ENCODE data around the gene SATL1.
A peak's percentile ranks its signal among the peaks of the same experiment; 100 is the strongest.
"Not testable (repeated sequence)": the region's sequence is repeated elsewhere in the genome, so short reads cannot be mapped to it uniquely, and the experiment has no call there.

Gene SATL1

GRCh38 chrX:85108165-85108564 lies 135.4 kb downstream of the SATL1 start:
- DNase-seq (ENCODE audit: low read depth in 2 of 2): no peak

GRCh38 chrX:85107407-85107806 lies 136.2 kb downstream of the SATL1 start:
- DNase-seq (ENCODE audit: low read depth in 2 of 2): no peak

DNA sequence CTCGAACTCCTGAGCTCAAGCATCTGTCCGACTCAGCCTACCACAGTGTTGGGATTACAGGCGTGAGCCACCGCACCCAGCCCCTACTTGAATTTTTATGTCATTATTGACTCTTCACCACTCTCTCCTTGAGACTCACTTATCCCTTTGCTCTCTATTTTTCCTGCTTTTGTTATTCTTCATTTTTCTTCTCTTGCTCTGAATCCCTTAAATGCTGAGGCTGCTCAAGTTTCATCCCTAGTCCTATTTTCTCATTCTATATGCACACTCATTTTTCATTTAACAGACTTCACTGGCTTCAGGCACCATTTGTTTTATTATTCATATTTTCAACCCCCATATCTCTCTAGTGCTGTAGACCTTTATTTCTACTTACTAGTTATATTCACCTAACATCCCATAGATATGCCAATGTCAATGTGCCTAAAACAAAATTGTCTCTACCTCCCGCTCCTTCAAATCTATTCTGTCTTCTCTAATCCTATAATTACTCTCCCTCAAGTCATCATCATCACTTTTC lies 154.2 kb downstream of the SATL1 start:
- DNase-seq (ENCODE audit: low read depth in 2 of 2): no peak

GRCh38 chrX:85084770-85085393 lies 158.7 kb downstream of the SATL1 start:
- peak in 1 of 2 experiments; percentile 3 for DNase-seq (ENCODE audit: low read depth in 2 of 2)

DNA sequence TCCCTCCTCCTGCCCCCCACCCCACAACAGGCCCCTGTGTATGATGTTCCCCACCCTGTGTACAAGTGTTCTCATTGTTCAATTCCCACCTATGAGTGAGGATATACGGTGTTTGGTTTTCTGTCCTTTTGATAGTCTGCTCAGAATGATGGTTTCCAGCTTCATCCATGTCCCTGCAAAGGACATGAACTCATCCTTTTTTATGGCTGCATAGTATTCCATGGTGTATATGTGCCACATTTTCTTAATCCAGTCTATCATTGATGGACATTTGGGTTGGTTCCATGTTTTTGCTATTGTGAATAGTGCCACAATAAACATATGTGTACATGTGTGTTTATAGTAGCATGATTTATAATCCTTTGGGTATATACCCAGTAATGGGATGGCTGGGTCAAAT lies 166.3 kb downstream of the SATL1 start:
- not testable (repeated sequence) for DNase-seq (ENCODE audit: low read depth in 2 of 2)

GRCh38 chrX:85065512-85066198 lies 177.9 kb downstream of the SATL1 start:
- DNase-seq (ENCODE audit: low read depth in 2 of 2): no peak

DNA sequence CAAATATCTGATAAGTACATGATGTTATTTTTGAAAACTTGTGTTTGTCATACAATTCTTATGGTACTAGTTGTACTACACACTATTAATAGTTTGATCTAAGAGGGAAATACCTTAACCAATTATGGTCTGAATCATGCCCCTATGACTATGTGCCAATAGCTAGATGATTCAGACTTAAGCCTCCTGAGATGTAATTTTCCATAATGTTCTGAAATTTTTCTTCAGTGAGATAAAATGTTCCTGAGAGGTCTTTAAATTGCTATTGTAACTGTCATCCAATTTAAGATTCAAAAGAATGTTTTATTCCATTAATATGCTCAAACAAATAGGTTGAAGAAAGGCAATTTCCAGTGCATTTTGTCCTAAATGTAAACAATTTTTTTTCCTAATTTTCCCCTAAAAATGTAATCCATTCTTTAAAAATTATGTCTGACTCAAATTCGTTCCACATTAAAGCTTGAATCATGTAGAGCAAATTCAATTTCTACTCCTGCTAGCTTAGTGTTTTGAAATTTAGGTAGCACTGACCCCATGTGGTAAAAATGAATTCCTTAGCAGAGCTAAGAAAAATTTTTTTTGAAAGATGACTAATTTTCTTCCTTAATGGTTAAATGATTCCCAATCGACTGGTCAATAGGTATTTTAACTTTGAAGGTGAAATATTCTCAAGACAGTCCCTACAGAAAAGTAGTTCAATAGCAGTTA lies 190.8 kb downstream of the SATL1 start:
- peak; percentile 68 to 70 for DNase-seq (ENCODE audit: low read depth in 2 of 2)

- peak; percentile 5 to 9 for DNase-seq (ENCODE audit: low read depth in 2 of 2)
Observed at GRCh38 chrX:85052205-85052604, 191.4 kb downstream of the SATL1 start.

DNA sequence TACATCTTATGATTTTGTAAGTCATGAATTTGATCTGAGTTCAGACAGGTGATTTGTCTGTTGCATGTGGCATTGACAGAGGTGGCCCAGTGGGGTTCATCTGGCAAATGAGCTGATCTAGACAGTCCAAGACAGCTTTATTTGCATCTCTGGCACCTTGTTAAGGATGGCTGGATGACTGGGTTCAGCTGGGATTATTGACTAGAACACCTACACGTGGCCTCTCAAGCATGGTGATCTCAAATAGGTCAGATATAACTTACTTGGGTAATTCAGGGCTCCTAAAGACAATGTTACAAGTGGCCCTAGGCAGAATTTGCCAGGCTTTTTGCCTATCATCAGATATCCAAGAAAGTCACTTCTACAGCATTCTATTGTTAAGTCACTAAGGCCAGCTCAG lies 192.0 kb downstream of the SATL1 start:
- no peak for DNase-seq (ENCODE audit: low read depth in 2 of 2)

All from fibroblast of skin of left quadriceps (primary cell).